Chondrocyte (in vitro differentiated cells): ENCODE data around the gene LACTBL1. TPM values are rescaled to one million over a fixed set of nuclear protein-coding genes. Genes with fewer than 3 reads are reported as not detected.

ENCODE experiments used
- DNase-seq: peaks from one replicate; pipeline ENCODE4 v3.0.0; 2021; ENCODE audit warnings: mixed read lengths, low spot score
- H3K27ac Mint-ChIP-seq: one replicate; pipeline ENCODE4 v1.8.0; 2021; ENCODE audit warnings: mild to moderate bottlenecking, moderate library complexity, mixed read lengths; ENCODE audit not compliant: unreplicated experiment
- H3K27me3 Mint-ChIP-seq: 2 replicates; pipeline ENCODE4 v1.8.0; 2021; ENCODE audit warnings: low read depth, mixed read lengths
- H3K36me3 Mint-ChIP-seq: 2 replicates; pipeline ENCODE4 v1.8.0; 2021; ENCODE audit warnings: low read depth, mixed read lengths
- H3K4me1 Mint-ChIP-seq: 2 replicates; pipeline ENCODE4 v1.8.0; 2021; ENCODE audit warnings: low read depth, mild to moderate bottlenecking, mixed read lengths
- H3K4me3 Mint-ChIP-seq: one replicate; pipeline ENCODE4 v1.8.0; 2021; ENCODE audit warnings: mild to moderate bottlenecking, moderate library complexity, mixed read lengths; ENCODE audit not compliant: unreplicated experiment
- H3K9me3 Mint-ChIP-seq: 2 replicates; pipeline ENCODE4 v1.8.0; 2021; ENCODE audit warnings: low read depth, mixed read lengths
- CTCF ChIP-seq: fragments of 200-600 bp; sonication (generic); IDR thresholded peaks from 2 replicates; pipeline ENCODE4 v1.5.0; 2021; ENCODE audit warnings: antibody characterized with exemption, mild to moderate bottlenecking, moderate library complexity
- total RNA-seq: library from RNA; stranded (reverse); gene quantifications from 3 replicates; pipeline ENCODE4 v1.2.1, GENCODE V29; 2021

Gene LACTBL1
- total RNA-seq, 1 donor from 2014 or later: not detected

- Mint-ChIP-seq H3K4me3 (no peak overlapping the region), H3K4me1 (peaks cover 3% of the 10 kb centered on the region), H3K9me3 (no peaks in the 10 kb centered on the region), H3K27ac (peak overlapping the region; percentile 8), H3K36me3 (peaks cover 15% of the 10 kb centered on the region), H3K27me3 (no peaks in the 10 kb centered on the region)
- no peak for TF ChIP-seq CTCF
- no peak for DNase-seq
Measured at GRCh38 chr1:22913421-22914141, 59.1 kb downstream of the LACTBL1 start.

DNA sequence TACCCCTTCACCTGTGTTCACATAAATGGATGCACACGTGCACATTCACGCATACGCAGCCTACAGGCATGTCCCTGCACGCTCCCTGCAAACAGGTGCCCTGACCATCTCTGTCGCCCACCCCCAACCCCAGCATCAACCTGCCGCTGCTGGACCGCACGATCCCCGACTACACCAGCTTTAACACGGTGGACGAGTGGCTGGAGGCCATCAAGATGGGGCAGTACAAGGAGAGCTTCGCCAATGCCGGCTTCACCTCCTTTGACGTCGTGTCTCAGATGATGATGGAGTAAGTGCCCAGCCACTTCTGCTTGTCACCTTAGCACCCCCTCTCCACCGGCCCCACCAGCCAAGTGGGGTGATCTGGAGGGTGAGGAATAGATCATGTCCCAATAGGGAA, 60.4 kb downstream of the LACTBL1 start:
- H3K36me3 Mint-ChIP-seq: peaks cover 26% of the 10 kb centered on the region
- no peak overlapping the region for H3K4me3 Mint-ChIP-seq
- no peaks in the 10 kb centered on the region for H3K27me3 Mint-ChIP-seq
- no peaks in the 10 kb centered on the region for H3K9me3 Mint-ChIP-seq
- H3K27ac Mint-ChIP-seq: no peak overlapping the region
- no peak for DNase-seq
- no peak for TF ChIP-seq CTCF
- peaks cover 3% of the 10 kb centered on the region for H3K4me1 Mint-ChIP-seq

DNA sequence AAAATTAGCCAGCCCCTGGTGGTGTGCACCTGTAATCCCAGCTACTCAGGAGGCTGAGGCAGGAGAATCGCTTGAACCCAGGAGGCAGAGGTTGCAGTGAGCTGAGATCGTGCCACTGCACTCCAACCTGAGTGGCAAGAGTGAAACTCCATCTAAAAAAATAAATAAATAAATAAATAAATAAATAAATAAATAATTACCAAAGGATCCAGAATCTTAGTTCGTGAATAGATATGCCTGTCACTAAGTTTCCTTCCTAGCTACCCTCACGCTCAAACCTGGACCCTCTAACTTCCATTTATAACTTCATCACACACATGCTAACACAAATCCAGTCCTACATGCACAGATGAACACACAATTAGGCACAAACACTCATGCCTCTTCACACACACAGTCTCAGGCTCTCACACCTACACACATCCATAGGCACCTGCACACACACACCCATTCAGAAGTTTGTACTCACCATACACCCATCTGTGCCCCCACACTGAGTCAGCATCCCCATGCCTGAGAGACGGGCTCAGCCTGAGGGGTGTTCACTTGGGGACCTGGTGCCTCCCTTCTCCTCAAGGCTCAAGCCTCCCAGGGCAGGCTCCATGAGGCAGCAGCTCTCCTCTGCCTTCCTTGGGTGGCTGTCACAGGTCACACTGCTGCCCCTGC, 61.5 kb downstream of the LACTBL1 start:
- Mint-ChIP-seq H3K27me3 (no peaks in the 10 kb centered on the region), H3K36me3 (peaks cover 37% of the 10 kb centered on the region), H3K27ac (no peak overlapping the region), H3K9me3 (no peaks in the 10 kb centered on the region), H3K4me3 (no peak overlapping the region), H3K4me1 (peaks cover 3% of the 10 kb centered on the region)
- DNase-seq: no peak
- TF ChIP-seq CTCF: no peak

- H3K36me3 Mint-ChIP-seq: peaks cover 40% of the 10 kb centered on the region
- H3K4me3 Mint-ChIP-seq: no peak overlapping the region
- no peak overlapping the region for H3K27ac Mint-ChIP-seq
- peaks cover 3% of the 10 kb centered on the region for H3K4me1 Mint-ChIP-seq
- TF ChIP-seq CTCF: no peak
- DNase-seq: no peak
- no peaks in the 10 kb centered on the region for H3K27me3 Mint-ChIP-seq
- H3K9me3 Mint-ChIP-seq: no peaks in the 10 kb centered on the region
Measured at GRCh38 chr1:22910286-22910685, 62.4 kb downstream of the LACTBL1 start.

GRCh38 chr1:22908880-22909426, 63.7 kb downstream of the LACTBL1 start:
- H3K27ac Mint-ChIP-seq: no peak overlapping the region
- H3K4me3 Mint-ChIP-seq: no peak overlapping the region
- no peak for DNase-seq
- H3K27me3 Mint-ChIP-seq: no peaks in the 10 kb centered on the region
- H3K36me3 Mint-ChIP-seq: peaks cover 33% of the 10 kb centered on the region
- H3K4me1 Mint-ChIP-seq: peaks cover 3% of the 10 kb centered on the region
- no peaks in the 10 kb centered on the region for H3K9me3 Mint-ChIP-seq
- TF ChIP-seq CTCF: no peak
